HG03439 (cell line): ENCODE results near the gene ARHGEF37.
A peak's percentile ranks its signal among the peaks of the same experiment; 100 is the strongest.

Source experiments
- ATAC-seq: cut with Tn5 transposase; IDR thresholded peaks from one replicate; pipeline ENCODE4 v1.9.1; 2021; ENCODE audit warnings: mild to moderate bottlenecking, moderate library complexity; ENCODE audit not compliant: unreplicated experiment

Gene ARHGEF37

DNA sequence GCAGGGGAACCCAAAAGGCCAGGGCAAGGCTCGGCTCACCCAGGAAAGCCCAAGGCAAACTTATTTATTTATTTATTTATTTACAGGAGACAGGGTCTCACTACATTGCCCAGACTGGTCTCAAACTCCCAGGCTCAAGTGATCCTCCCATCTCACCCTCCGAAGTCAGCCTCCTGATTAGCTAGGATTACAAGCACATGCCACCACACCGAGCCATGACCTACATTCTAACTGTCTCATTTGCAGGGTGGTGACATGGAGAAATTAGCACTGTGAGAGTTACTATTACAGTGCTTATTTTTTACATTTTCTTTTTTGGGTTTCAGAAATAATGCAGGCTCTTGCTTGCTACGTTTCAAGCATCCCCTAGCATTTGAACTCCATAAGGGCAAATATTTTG, 18.1 kb downstream of the ARHGEF37 start:
- no peak for ATAC-seq

DNA sequence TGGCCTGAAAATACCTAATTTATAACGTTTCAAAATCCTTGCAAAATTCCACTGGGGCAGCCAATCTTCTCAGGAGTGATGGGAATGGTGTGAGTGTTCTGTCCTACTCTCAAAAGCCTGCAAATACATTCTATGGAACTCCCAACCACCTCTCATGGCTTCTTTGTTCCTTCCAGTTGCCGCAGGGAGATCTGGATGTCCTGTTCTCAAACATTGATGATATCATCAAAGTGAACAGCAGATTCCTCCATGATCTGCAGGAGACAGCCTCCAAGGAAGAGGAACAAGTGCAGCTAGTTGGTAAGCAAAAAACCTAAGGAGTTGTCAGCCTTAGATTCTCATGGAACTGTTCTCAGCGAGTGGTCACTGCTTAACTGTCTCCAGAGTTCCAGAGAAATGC, 19.6 kb downstream of the ARHGEF37 start:
- ATAC-seq, result no peak

DNA sequence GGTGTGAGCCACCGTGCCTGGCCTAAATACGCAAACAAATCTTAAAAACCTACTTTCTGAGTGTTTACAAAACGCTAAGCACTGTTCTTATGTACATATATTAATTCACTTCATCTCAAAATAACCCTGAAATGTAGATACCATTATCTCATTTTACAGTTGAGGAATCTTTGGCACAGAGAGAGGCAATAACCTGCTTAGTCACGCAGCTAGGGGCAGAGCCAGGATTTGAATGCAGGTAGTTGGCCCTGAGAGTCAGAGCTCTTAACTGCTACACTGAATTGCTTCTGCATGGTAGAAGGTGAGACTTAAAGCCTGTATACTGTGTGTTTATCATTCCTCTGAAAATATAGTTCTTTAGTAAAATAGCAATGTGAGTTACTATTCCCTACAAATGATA, 21.9 kb downstream of the ARHGEF37 start:
- ATAC-seq, result no peak

DNA sequence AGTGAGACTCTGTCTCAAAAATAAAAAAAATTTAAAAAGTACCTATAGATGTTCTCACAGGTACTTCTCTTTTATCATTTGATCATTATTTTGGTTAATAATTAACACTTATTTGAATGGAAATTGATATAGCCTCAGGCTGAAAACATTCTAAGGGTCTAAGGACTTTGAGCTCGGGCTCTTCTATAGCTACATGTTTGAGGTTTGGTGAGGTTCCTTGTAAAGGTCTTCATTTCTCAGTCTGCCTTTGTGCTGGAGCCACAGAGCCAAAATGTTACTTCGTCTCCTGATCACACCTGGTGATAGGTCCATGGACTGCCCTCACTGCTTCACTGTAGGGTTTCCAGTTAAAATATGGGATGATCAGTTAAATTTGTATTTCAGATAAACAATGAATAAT, 22.6 kb downstream of the ARHGEF37 start:
- ATAC-seq, result no peak

DNA sequence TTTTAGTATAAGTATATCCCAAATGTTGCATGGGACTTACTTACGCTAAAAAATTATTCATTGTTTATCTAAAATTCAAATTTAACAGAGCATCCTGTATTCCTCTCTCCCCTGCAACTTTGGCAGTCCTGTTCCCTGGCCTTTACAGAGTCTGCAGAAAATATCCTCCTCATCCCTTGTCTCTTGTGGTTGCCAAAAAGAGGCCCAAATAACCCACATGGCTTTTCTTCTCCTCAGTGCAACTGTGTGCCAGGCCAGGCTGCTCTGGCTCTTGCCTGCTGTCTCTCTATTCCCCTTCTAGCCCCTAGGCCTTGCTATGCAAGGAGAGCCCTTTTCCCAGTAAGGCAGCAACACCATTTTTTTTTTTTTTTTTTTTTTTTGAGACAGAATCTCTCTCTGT, 23.0 kb downstream of the ARHGEF37 start:
- no peak for ATAC-seq

DNA sequence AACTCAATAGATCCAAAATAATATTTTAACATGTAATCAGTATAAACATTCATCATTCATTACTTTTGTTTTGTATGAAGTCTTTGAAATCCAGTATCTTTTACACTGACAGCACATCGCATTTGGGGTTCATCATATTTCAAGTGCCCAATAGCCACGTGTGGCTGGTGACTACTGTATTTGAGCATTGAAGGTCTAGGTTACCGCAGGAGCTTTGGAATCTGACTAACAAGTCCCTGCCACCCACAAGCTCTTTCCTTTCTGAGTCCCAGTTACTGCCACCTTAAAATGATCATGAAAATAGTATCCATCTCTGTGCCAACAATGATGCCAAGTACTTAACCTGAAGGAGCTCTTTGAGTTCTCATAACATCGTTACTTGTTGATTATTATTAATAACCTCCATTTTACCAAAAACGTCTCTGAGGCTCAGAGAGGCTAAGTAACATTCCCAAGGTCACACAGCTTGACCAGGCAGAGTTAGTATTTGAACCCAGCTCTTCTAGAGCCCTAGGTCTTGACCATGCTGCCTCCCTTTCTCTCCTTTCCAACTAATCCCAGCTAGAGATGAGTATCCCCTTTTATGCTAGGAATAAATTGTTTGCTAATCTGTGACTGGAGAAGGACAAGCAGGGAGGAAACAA, 24.2 kb downstream of the ARHGEF37 start:
- no peak for ATAC-seq

DNA sequence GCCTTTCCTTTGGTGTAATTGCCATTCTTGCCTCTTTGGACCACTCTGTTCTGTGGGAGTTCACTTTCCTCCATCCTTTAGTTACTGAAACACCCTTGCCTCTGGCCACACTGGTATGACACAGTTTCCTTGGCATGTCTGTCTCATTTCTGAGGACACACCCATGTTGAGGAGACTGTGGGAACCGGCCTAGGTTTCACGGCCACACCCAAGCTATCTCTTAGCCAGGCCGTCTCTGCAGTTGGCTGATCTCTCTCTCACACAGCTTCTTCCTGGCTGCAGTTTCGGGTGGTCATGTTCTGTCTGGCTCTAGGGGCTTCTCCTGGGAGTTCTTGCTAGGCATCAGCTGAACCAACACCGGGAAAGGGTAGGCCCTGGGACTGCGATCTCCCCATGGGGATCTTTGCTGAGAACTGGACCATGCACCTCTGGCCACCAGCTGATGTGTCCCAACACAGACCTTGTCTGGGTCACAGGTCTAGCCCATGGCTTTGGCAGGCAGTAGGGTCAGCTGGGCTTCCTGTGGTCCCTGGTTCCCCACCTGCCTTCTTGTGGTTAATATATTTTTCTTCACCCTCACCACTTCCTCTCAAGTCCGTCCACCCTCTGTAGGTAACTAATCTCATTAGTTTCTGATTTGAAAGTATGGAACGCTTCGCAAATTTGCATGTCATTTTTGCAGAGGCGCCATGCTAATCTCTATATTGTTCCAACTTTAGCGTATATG, 24.9 kb downstream of the ARHGEF37 start:
- peak; percentile 92 for ATAC-seq

DNA sequence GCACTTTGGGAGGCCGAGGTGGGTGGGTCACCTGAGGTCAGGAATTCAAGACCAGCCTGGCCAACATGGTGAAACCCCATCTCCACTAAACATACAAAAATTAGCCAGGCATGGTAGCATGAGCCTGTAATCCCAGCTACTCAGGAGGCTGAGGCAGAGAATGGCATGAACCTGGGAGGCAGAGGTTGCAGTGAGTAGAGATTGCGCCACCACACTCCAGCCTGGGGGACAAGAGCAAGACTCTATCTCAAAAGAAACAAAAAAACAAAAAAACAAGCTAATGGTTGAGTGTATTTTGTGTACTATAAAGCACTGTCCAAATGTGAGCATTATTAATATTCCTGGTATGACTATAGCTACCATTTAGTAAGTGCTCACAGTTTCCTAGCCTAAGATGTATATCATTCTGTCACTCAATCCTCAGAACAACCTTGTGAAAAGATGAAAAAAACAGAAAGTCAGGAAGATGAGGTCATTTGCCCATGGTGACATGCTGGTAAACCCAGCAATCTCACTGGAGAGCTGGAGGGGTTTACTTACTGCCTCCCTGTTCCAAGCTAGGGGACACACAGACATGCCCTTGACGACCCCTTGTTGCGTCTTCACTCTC, 27.7 kb downstream of the ARHGEF37 start:
- no peak for ATAC-seq

DNA sequence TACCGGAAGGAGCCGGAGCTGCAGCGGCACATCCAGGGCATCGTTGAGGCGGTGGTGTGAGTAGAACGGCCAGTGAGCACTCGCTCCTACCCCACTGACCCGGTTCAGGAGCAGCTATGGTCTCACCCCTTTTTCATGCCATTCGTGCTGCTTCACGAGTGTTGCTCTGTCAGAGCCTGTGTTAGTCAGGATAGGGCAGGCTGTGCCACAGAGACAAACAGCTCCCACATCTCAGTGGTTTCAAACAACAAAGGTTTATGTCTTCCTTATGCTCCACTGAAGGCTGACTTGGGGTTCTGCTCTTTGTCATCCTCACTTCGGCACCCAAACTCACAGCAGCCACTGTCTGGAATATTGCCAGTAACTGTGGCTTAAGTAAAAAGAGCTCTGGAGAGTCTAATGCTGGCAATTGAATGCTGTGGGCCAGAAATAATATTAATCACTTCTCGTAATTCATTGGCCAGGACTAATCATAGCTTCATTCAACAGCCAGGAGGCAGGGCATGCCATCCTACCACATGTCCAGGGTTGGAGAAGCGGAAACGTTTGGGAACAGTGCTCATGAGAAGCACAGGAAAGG, 28.4 kb downstream of the ARHGEF37 start:
- ATAC-seq, result no peak

DNA sequence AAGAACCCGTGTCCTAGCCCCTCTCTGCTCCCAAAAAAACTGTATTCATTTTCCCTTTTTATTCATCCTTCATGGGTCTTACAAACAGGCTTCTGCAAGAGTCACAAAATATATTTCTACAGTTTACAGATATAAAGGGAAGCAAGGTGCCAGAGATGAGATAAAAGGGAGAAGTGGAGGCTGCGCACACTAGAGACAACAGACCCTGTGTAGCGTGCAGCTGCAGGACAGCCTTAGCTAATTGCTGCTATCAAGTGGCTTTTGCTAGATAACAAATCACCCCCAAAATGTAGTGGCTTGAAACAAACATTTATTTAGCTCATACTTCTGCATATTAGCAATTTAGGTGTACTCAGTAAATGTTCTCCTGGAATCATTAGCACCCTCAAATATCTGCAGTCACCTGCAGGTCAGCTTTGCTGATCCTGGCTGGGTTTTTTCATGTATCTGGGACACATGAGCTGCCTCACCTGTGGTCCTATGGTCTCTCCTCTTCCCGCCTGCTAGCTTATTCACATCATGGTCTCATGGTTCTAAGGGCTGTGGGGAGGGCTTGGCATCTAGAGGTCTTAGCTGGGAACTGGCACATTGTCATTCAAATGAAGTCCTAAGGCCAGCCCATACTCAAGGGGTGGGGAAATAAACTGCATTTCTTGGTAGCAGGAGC, 29.4 kb downstream of the ARHGEF37 start:
- ATAC-seq, result no peak

DNA sequence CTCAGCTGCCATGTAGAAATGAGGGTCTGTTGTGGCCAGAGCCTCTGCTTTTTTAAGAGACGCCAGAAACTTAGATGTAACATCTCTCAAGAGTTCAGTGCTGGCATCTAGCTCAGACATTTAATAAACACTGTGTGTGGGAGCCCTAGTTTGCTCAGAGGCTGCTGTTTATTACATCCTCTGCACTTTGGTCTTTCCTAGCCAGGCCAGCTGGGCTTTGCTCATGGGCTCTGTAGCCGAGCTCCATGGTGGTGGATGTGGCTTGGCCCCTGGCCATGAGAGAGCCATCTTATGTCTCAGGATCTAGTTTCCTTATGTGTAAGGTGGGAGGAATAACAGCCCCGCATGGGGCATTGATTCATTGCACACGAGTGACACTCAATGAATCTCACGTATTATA, 30.0 kb downstream of the ARHGEF37 start:
- ATAC-seq, result no peak

DNA sequence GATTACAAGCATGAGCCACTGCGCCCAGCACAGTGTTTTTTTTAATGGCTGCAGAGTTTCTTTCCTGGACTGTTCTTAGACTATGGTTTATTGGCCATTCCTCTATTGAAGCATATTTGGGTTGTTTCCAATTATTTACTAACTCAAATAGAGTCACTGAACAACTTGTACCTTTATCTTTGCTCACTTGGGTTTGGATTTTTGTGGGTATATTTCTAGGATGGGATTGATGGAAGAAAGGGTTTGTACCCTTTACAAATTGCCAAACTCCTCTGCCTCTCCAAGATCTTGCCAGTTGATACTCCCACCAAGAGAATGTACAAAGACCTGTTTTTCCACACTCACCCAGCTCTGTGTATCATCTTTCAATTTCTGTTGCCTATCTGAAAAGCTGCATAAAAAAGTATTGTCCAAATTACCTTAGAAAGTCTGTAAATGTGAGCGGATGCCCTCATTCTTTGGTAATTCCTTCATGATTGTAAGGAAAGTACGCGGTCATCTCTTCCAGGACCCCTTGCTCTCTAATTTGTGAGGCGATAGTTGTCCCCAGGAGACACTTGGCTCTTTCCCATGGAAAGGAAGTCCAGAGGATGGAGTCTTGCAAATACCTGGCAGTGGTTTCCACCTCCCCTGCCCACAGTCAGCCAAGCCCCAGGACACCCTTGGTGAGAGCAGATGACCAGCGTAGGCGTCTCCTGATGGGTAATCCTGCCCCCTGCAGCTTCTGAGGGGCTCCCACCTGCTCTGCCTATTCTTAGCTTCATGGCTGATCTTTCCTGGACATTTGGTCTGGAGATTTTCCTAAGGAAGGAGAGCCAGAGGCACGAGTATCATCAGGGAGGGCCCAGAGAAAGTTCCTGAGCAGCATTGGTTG, 33.0 kb downstream of the ARHGEF37 start:
- ATAC-seq, result no peak

DNA sequence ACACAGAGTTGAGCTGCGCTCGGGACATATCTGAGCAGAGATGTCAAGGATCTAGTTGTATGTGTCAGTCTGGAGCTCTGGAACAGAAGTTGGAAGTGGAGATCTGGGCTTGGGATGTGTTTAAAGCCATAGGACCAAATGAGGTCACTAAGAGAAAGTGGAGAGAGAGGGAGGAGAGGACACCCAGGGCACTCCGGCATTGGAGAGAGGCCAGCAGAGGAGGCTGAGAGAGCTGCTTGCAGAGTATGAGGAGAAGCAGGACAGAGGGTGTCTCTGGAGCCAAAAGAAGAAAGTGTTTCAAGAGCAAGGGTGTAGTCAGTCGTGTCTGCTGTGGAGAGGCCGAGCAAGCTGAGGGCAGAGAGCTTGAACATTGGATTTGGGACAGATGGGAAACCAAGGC, 34.7 kb downstream of the ARHGEF37 start:
- ATAC-seq, result no peak

DNA sequence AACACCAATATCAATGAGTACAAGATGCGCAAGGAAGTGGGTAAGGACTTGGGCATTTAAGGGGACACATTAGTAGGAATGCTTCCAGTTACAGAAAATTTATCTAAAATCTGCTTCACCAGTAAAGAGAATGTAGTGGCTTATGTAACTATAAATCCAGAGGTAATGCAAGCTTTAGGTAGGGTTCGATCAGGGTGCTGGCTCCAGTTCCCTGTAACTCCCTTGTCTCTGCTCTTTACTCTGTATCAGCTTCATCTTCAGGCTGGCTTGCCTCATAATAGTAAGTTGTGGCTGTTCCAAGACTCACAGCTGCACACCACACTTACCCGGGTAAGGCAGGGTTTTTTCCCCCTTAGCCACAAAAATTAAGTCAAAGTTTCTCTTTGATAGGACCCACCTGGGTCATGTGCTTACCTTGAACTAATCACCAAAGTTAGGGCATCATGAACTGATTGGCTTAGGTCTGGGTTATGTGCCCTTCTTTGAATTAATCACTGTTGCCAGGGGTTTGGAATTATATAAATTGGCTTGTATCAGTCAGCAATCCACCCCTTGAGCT, 35.5 kb downstream of the ARHGEF37 start:
- ATAC-seq, result peak; percentile 67

DNA sequence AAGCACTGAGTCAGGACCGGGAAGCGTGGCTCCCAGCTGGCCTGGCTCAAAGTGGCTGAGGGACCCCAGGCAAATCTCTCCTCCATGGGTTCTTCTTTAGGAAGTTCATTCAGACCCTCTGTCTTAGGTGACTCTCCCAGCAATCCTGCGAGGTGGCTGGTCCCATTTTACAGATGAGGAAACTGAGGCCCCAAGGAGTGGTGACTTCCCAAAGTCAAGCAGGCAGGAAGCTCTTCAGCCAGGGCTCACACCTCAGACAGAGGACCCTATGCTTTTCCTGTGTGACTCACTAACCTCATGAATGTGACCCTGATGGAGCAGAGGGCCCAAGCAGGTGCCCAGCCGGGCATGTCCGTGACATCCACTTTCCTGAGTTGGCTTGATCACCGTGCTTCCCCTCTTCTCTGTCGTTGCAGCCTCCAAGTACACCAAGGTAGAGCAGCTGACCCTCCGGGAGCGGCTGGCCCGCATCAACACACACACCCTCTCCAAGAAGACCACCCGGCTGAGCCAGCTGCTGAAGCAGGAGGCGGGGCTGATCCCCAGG, 36.5 kb downstream of the ARHGEF37 start:
- ATAC-seq, result peak; percentile 35

DNA sequence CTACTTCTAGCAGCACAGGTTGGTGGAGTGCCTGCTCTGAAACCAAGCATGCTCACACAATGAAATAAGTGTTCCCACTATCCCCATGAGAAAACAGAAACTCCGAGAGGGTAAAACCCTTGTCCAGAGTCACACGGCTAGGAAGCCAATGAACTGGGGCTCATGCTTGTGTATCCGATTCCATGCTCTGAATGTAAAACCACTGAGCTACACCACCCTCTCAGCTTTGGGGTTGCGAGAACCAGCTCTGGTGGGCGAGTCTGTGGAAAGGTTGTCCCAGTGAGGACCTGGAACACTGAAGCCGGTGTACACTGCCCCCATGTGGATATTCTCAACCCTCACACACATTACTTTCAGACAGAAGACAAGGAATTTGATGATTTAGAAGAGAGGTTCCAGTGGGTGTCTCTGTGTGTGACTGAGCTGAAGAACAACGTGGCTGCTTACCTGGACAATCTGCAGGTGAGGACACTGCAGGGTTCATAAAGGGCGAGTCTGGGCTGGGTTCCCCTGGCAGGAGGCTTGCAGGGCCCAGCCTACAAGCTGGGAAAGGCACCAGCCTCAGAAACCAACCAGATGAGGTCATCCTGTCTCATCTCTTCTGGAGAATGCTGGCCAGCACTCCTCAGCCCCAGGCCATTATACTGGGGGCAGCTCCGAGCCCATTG, 37.4 kb downstream of the ARHGEF37 start:
- ATAC-seq, result peak; percentile 44

DNA sequence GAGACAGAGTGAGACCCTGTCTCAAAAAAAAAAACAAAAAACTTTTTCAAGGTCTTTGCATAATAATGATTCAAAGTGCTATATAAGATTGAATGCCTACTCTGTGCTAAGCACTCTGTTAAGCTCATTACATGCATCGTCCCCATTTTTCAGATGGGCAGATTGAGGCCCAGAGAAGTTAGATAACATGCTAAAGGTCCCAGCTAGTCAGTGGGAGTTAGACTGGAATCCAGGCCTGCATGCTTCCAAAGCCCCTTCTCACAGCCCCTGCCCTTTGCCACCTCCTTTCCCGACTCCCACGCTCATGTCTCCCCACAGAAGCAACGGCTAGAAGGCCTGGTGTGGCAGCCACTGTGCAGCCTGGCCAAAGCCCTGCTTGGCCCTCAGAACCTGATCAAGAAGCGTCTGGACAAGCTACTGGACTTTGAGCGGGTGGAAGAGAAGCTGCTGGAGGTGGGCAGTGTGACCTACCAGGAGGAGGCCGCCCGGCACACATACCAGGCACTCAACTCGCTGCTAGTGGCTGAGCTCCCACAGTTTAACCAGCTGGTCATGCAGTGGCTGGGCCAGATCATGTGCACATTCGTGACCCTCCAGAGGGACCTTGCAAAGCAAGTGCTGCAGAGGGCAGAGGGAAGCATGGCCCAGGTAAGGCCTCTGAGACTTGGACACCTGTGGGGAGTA, 40.3 kb downstream of the ARHGEF37 start:
- no peak for ATAC-seq

DNA sequence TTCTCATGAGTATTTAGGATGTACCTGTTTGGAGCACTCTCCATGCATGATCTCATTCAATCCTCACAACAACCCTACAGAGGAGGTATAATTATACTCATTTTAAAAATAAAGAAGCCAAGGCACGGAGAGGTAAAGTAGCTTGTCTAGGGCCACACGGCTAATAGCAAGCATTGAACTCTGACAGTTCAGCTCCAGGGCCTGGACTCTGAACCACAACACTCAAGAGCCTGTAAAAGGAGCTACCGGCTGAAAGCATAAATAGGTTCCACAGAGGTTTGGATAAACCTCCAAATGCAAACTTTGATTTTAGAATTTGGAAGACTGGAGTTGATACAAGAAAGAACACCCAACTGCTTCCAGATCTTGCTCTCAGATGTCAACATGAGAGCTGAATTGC, 41.2 kb downstream of the ARHGEF37 start:
- no peak for ATAC-seq

DNA sequence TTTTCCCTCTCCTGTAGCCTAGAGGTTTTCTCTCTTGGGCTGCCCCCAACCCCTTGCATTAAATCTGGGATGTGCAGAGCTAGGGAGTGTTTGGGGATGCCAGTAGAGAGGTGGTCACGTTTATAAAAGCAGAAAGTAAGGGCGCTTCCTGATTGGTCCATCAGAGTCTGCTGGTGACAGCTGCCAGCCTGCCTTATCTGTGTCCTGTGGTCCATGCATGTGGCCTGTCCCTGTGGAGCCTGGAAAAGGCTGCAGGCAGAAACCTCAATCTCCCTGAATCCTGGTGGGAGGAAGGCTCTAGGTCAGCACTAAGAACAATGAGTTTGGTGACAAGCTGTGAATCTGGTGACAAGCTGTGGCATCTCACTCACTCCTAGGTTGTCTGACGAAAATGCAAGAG, 42.2 kb downstream of the ARHGEF37 start:
- ATAC-seq, result no peak
